ENCODE data around the gene PRSS56. TPM values are rescaled to one million over a fixed set of nuclear protein-coding genes. Genes with fewer than 3 reads are reported as not detected.
A peak's percentile ranks its signal among the peaks of the same experiment; 100 is the strongest.

The PRSS56 gene
- total and polyA plus RNA-seq, 2 of the 13 experiments (the other 11 are each of a cell fraction or from before 2014, with no cell fraction given) = not detected

DNA sequence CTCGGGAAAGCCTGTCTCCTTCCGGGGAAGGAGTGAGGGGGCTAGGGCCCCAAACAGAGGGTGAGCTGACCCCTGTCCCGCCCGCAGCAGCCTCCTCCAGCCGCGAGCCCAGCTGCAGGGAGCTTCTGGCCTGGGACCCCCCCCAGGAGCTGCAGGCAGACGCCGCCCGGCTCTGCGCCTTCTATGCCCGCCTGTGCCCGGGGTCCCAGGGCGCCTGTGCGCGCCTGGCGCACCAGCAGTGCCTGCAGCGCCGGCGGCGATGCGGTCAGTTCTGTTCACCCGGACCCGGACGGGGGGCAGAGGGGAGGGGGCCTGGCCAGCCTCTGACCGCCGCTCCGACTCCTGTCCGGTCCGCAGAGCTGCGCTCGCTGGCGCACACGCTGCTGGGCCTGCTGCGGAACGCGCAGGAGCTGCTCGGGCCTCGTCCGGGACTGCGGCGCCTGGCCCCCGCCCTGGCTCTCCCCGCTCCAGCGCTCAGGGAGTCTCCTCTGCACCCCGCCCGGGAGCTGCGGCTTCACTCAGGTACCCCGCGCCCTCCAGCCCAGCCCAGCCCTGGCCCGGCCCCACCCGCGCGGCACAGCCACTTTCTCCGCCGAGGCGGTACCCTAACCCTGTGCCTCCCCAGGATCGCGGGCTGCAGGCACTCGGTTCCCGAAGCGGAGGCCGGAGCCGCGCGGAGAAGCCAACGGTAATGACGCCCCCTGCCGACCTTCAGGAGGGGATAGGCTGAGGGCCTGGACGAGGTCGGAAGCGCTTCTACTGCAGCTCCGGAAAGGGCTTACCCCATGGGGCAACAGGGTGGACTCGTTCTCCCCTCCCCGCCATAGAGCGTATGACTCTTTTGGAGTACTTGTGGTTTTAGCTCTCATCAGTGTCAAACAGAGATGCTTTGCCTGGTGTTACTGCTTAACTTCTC lies 3.8 kb downstream of the PRSS56 start (continued):
- TF ChIP-seq, protein P1, sequence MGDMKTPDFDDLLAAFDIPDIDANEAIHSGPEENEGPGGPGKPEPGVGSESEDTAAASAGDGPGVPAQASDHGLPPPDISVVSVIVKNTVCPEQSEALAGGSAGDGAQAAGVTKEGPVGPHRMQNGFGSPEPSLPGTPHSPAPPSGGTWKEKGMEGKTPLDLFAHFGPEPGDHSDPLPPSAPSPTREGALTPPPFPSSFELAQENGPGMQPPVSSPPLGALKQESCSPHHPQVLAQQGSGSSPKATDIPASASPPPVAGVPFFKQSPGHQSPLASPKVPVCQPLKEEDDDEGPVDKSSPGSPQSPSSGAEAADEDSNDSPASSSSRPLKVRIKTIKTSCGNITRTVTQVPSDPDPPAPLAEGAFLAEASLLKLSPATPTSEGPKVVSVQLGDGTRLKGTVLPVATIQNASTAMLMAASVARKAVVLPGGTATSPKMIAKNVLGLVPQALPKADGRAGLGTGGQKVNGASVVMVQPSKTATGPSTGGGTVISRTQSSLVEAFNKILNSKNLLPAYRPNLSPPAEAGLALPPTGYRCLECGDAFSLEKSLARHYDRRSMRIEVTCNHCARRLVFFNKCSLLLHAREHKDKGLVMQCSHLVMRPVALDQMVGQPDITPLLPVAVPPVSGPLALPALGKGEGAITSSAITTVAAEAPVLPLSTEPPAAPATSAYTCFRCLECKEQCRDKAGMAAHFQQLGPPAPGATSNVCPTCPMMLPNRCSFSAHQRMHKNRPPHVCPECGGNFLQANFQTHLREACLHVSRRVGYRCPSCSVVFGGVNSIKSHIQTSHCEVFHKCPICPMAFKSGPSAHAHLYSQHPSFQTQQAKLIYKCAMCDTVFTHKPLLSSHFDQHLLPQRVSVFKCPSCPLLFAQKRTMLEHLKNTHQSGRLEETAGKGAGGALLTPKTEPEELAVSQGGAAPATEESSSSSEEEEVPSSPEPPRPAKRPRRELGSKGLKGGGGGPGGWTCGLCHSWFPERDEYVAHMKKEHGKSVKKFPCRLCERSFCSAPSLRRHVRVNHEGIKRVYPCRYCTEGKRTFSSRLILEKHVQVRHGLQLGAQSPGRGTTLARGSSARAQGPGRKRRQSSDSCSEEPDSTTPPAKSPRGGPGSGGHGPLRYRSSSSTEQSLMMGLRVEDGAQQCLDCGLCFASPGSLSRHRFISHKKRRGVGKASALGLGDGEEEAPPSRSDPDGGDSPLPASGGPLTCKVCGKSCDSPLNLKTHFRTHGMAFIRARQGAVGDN (CRISPR knock-in tag; IDR thresholded peaks at IDR 0.05) = peak; percentile 74
- 0 out of 2 replicates have a peak, but pooled peaks have one; percentile 43 for TF ChIP-seq REPIN1 (CRISPR knock-in tag; IDR thresholded peaks at IDR 0.05; ENCODE audit: borderline replicate concordance, low read depth)
- TF ChIP-seq, protein P2, sequence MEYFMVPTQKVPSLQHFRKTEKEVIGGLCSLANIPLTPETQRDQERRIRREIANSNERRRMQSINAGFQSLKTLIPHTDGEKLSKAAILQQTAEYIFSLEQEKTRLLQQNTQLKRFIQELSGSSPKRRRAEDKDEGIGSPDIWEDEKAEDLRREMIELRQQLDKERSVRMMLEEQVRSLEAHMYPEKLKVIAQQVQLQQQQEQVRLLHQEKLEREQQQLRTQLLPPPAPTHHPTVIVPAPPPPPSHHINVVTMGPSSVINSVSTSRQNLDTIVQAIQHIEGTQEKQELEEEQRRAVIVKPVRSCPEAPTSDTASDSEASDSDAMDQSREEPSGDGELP (IDR thresholded peaks at IDR 0.05; ENCODE audit: borderline replicate concordance, low read depth) = no peak
- TF ChIP-seq STAG1 (CRISPR knock-in tag; IDR thresholded peaks at IDR 0.05) = peak; percentile 43
- no peak; the same call in 1 of the 2 replicates for TF ChIP-seq ZNF605 (CRISPR knock-in tag; IDR thresholded peaks at IDR 0.05)
- TF ChIP-seq, protein P3, sequence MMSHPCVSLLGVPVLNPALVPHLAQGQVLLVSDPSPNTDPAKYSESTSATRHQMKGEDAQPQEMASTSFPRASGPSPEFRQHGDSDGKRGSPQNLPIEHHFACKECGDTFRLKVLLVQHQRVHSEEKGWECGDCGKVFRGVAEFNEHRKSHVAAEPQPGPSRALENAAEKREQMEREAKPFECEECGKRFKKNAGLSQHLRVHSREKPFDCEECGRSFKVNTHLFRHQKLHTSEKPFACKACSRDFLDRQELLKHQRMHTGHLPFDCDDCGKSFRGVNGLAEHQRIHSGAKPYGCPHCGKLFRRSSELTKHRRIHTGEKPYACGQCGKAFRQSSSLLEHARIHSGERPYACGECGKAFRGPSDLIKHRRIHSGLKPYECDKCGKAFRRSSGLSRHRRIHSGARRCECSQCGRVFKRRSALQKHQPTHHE (CRISPR knock-in tag; IDR thresholded peaks at IDR 0.05; ENCODE audit: borderline replicate concordance) = no peak
- TF ChIP-seq, protein P4, sequence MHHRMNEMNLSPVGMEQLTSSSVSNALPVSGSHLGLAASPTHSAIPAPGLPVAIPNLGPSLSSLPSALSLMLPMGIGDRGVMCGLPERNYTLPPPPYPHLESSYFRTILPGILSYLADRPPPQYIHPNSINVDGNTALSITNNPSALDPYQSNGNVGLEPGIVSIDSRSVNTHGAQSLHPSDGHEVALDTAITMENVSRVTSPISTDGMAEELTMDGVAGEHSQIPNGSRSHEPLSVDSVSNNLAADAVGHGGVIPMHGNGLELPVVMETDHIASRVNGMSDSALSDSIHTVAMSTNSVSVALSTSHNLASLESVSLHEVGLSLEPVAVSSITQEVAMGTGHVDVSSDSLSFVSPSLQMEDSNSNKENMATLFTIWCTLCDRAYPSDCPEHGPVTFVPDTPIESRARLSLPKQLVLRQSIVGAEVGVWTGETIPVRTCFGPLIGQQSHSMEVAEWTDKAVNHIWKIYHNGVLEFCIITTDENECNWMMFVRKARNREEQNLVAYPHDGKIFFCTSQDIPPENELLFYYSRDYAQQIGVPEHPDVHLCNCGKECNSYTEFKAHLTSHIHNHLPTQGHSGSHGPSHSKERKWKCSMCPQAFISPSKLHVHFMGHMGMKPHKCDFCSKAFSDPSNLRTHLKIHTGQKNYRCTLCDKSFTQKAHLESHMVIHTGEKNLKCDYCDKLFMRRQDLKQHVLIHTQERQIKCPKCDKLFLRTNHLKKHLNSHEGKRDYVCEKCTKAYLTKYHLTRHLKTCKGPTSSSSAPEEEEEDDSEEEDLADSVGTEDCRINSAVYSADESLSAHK (CRISPR knock-in tag; IDR thresholded peaks at IDR 0.05; ENCODE audit: borderline replicate concordance) = no peak
- TF ChIP-seq RNF2 (conservative IDR thresholded peaks at IDR 0.05; ENCODE audit: low read depth) = 0 out of 2 replicates have a peak, but pooled peaks have one; percentile 35
- 0 out of 2 replicates have a peak, but pooled peaks have one; percentile 39 for TF ChIP-seq PHF21A (CRISPR knock-in tag; IDR thresholded peaks at IDR 0.05)
- TF ChIP-seq ZNF30 (CRISPR knock-in tag; IDR thresholded peaks at IDR 0.05) = no peak
- peak; percentile 38; the same call in 1 of the 2 replicates for TF ChIP-seq TOPORS (CRISPR knock-in tag; IDR thresholded peaks at IDR 0.05)
- TF ChIP-seq, protein P5, sequence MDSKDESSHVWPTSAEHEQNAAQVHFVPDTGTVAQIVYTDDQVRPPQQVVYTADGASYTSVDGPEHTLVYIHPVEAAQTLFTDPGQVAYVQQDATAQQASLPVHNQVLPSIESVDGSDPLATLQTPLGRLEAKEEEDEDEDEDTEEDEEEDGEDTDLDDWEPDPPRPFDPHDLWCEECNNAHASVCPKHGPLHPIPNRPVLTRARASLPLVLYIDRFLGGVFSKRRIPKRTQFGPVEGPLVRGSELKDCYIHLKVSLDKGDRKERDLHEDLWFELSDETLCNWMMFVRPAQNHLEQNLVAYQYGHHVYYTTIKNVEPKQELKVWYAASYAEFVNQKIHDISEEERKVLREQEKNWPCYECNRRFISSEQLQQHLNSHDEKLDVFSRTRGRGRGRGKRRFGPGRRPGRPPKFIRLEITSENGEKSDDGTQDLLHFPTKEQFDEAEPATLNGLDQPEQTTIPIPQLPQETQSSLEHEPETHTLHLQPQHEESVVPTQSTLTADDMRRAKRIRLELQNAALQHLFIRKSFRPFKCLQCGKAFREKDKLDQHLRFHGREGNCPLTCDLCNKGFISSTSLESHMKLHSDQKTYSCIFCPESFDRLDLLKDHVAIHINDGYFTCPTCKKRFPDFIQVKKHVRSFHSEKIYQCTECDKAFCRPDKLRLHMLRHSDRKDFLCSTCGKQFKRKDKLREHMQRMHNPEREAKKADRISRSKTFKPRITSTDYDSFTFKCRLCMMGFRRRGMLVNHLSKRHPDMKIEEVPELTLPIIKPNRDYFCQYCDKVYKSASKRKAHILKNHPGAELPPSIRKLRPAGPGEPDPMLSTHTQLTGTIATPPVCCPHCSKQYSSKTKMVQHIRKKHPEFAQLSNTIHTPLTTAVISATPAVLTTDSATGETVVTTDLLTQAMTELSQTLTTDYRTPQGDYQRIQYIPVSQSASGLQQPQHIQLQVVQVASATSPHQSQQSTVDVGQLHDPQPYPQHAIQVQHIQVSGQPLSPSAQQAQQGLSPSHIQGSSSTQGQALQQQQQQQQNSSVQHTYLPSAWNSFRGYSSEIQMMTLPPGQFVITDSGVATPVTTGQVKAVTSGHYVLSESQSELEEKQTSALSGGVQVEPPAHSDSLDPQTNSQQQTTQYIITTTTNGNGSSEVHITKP (CRISPR knock-in tag; IDR thresholded peaks at IDR 0.05; ENCODE audit: low read depth) = no peak
- TF ChIP-seq TBL1XR1 (IDR thresholded peaks at IDR 0.05; ENCODE audit: borderline replicate concordance, low read length, partially characterized antibody) = no peak
- no peak for TF ChIP-seq REXO4 (CRISPR knock-in tag; IDR thresholded peaks at IDR 0.05; ENCODE audit: borderline replicate concordance)
- peak; percentile 37 for TF ChIP-seq RAD21 (CRISPR knock-in tag; IDR thresholded peaks at IDR 0.05)

Data from HepG2 (cell line).